Measurements from ENCODE around the gene SUPT3H.
"Not testable (repeated sequence)": the region's sequence is repeated elsewhere in the genome, so short reads cannot be mapped to it uniquely, and the experiment has no call there.

SUPT3H gene

GRCh38 chr6:44915111-44915510 lies 462.6 kb downstream of the SUPT3H start:
- Histone ChIP-seq H3K79me2 (ENCODE audit: control insufficient read depth, insufficient read depth, low read length, unreplicated experiment) (no peaks in the 10 kb centered on the region), H3K27ac (ENCODE audit: low read depth, low read length) (no peak overlapping the region), H3K36me3 (ENCODE audit: insufficient read depth, low read length) (no peaks in the 10 kb centered on the region), H2AFZ (ENCODE audit: low read length, unreplicated experiment) (no peak overlapping the region), H3K27me3 (ENCODE audit: insufficient read depth, low read length) (no peaks in the 10 kb centered on the region), H3K4me1 (ENCODE audit: control insufficient read depth, insufficient read depth, low read length, unreplicated experiment) (no peaks in the 10 kb centered on the region), H3K4me3 (ENCODE audit: low read depth, low read length) (no peak overlapping the region)

DNA sequence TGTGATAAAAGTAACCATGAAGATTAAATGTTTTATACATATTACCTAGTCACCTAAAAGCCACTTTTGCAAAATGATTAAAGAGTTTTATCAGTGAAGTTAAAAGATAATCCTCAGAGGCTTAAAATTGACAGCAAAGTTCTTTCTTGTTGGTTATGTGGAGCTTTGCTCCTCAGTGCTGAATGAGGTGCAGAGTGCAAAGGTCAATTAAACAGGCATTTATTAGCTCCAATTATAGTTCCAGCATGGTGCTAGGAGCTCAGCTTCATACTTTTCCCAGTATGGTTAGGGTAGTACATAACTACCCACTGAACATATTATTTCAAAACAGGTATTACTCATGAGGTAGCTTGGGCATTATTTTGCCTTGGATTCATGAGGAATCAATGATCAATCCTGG lies 463.6 kb downstream of the SUPT3H start:
- H3K27ac ChIP-seq (ENCODE audit: low read depth, low read length), result no peak overlapping the region
- H3K79me2 ChIP-seq (ENCODE audit: control insufficient read depth, insufficient read depth, low read length, unreplicated experiment), result no peaks in the 10 kb centered on the region
- no peaks in the 10 kb centered on the region for H3K36me3 ChIP-seq (ENCODE audit: insufficient read depth, low read length)
- no peaks in the 10 kb centered on the region for H3K27me3 ChIP-seq (ENCODE audit: insufficient read depth, low read length)
- H2AFZ ChIP-seq (ENCODE audit: low read length, unreplicated experiment), result no peak overlapping the region
- H3K4me3 ChIP-seq (ENCODE audit: low read depth, low read length), result no peak overlapping the region
- no peaks in the 10 kb centered on the region for H3K4me1 ChIP-seq (ENCODE audit: control insufficient read depth, insufficient read depth, low read length, unreplicated experiment)

DNA sequence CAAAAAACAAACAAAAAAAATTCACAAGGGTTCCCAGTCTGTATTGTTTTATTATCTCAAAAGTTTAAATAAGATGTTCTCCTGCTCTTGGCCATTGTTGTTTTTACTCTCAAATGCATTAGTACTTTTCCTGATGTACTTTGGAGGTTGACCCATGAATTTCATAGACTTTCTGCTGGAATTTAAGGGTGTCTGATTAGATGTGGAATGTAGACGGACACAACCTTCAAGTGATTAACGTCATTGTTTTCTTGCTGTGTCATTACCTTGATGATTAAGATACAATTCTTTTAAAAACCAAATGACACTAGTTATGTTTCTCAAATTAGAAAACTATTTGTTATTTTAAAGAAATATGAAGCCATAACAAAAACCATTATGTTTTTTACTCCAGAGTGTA lies 471.0 kb downstream of the SUPT3H start:
- Histone ChIP-seq H3K4me3 (ENCODE audit: low read depth, low read length) (no peak overlapping the region), H3K27me3 (ENCODE audit: insufficient read depth, low read length) (no peaks in the 10 kb centered on the region), H3K79me2 (ENCODE audit: control insufficient read depth, insufficient read depth, low read length, unreplicated experiment) (no peaks in the 10 kb centered on the region), H2AFZ (ENCODE audit: low read length, unreplicated experiment) (no peak overlapping the region), H3K4me1 (ENCODE audit: control insufficient read depth, insufficient read depth, low read length, unreplicated experiment) (no peaks in the 10 kb centered on the region), H3K36me3 (ENCODE audit: insufficient read depth, low read length) (no peaks in the 10 kb centered on the region), H3K27ac (ENCODE audit: low read depth, low read length) (no peak overlapping the region)

DNA sequence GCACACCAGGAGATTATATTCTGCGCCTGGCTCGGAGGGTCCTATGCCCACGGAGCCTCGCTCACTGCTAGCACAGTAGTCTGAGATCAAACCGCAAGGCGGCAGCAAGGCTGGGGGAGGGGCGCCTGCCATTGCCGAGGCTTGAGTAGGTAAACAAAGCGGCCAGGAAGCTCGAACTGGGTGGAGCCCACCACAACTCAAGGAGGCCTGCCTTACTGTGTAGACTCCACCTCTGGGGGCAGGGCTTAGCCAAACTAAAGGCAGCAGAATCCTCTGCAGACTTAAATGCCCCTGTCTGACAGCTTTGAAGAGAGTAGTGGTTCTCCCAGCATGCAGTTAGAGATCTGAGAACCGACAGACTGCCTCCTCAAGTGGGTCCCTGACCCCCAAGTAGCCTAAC lies 477.4 kb downstream of the SUPT3H start:
- not testable (repeated sequence) for H2AFZ ChIP-seq (ENCODE audit: low read length, unreplicated experiment); H3K79me2 ChIP-seq (ENCODE audit: control insufficient read depth, insufficient read depth, low read length, unreplicated experiment); H3K27ac ChIP-seq (ENCODE audit: low read depth, low read length); H3K4me3 ChIP-seq (ENCODE audit: low read depth, low read length); H3K4me1 ChIP-seq (ENCODE audit: control insufficient read depth, insufficient read depth, low read length, unreplicated experiment); H3K36me3 ChIP-seq (ENCODE audit: insufficient read depth, low read length); H3K27me3 ChIP-seq (ENCODE audit: insufficient read depth, low read length)

DNA sequence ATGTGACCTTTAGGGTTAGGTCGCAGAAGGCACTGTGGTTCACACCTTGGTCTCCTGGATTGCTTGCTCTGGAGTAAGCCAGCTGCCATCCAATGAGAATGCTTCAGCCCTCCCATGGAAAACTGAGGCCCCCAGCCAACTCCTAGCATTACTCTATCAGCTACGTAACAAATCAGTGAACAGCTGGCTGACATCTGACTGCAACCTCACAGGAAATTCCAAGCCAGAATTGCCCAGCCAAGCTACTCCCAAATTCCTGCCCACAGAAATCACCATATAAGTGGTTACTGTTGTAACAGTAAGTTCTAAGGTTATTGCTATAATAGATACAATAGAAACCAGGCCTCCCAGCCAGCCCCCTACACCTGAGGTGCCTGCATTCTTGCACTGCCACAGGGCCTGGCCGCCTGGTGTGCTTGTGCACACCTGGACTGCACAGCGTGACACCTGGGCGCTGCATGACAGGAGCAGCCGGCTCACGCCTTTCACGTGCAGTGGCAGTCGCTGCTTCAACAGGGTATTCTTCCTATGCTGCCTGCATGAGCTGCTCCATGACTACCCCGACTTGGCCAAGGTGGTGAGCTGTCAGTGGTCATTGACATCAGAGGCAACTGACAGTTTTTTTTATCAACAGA lies 479.3 kb downstream of the SUPT3H start:
- Histone ChIP-seq H3K4me1 (ENCODE audit: control insufficient read depth, insufficient read depth, low read length, unreplicated experiment) (no peaks in the 10 kb centered on the region), H3K79me2 (ENCODE audit: control insufficient read depth, insufficient read depth, low read length, unreplicated experiment) (no peaks in the 10 kb centered on the region), H3K27me3 (ENCODE audit: insufficient read depth, low read length) (no peaks in the 10 kb centered on the region), H2AFZ (ENCODE audit: low read length, unreplicated experiment) (no peak overlapping the region), H3K27ac (ENCODE audit: low read depth, low read length) (no peak overlapping the region), H3K4me3 (ENCODE audit: low read depth, low read length) (no peak overlapping the region), H3K36me3 (ENCODE audit: insufficient read depth, low read length) (no peaks in the 10 kb centered on the region)

DNA sequence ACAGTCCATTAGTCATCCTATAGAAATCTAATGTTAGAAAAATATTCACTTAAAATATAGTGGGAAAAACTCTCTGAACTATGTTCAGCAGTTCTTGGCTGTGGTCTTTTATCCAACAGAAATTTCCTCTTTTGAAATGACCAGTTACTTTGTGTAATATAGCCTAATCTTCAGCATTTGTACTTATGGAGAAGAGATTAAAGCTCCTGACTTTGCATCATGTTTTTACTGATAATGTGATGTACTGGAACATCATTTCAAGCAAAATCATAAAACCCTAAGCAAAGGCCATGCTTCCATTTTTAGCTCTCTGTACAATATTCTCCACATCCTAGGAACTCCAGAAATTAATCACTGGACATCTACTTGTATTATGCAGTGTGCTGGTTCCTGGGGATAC lies 480.4 kb downstream of the SUPT3H start:
- Histone ChIP-seq H3K4me3 (ENCODE audit: low read depth, low read length) (no peak overlapping the region), H3K36me3 (ENCODE audit: insufficient read depth, low read length) (no peaks in the 10 kb centered on the region), H3K79me2 (ENCODE audit: control insufficient read depth, insufficient read depth, low read length, unreplicated experiment) (no peaks in the 10 kb centered on the region)

DNA sequence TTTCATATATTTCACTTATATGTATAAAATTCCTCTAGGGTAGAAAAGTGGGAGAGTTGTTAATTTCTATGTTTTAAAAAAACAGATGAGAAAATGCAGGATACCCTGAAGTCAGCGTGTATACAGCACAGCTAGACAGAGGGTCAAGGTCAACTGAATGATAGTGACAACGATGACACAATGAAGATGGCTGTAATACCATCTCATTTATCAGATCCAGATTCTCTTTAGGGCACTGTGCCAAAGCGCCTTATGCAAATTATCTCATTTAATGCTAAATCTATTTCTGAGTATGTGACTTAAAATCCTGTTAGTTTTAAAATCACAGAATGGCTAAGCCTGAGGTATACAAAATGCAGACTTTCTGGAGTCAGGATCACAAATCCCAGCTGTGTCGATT lies 481.0 kb downstream of the SUPT3H start:
- Histone ChIP-seq H2AFZ (ENCODE audit: low read length, unreplicated experiment) (no peak overlapping the region), H3K27me3 (ENCODE audit: insufficient read depth, low read length) (no peaks in the 10 kb centered on the region), H3K4me1 (ENCODE audit: control insufficient read depth, insufficient read depth, low read length, unreplicated experiment) (no peaks in the 10 kb centered on the region), H3K79me2 (ENCODE audit: control insufficient read depth, insufficient read depth, low read length, unreplicated experiment) (no peaks in the 10 kb centered on the region), H3K27ac (ENCODE audit: low read depth, low read length) (no peak overlapping the region), H3K4me3 (ENCODE audit: low read depth, low read length) (no peak overlapping the region), H3K36me3 (ENCODE audit: insufficient read depth, low read length) (no peaks in the 10 kb centered on the region)

More for the DNA sequence above, 480.4 kb downstream of the SUPT3H start:
- no peak overlapping the region for H3K27ac ChIP-seq (ENCODE audit: low read depth, low read length)
- no peaks in the 10 kb centered on the region for H3K27me3 ChIP-seq (ENCODE audit: insufficient read depth, low read length)
- no peaks in the 10 kb centered on the region for H3K4me1 ChIP-seq (ENCODE audit: control insufficient read depth, insufficient read depth, low read length, unreplicated experiment)
- no peak overlapping the region for H2AFZ ChIP-seq (ENCODE audit: low read length, unreplicated experiment)

GRCh38 chr6:44892579-44892978 lies 485.2 kb downstream of the SUPT3H start:
- Histone ChIP-seq H2AFZ (ENCODE audit: low read length, unreplicated experiment) (no peak overlapping the region), H3K27me3 (ENCODE audit: insufficient read depth, low read length) (no peaks in the 10 kb centered on the region), H3K4me3 (ENCODE audit: low read depth, low read length) (no peak overlapping the region), H3K27ac (ENCODE audit: low read depth, low read length) (no peak overlapping the region), H3K79me2 (ENCODE audit: control insufficient read depth, insufficient read depth, low read length, unreplicated experiment) (no peaks in the 10 kb centered on the region), H3K36me3 (ENCODE audit: insufficient read depth, low read length) (no peaks in the 10 kb centered on the region), H3K4me1 (ENCODE audit: control insufficient read depth, insufficient read depth, low read length, unreplicated experiment) (no peaks in the 10 kb centered on the region)

GRCh38 chr6:44879071-44879470 lies 498.7 kb downstream of the SUPT3H start:
- not testable (repeated sequence) for H3K4me1 ChIP-seq (ENCODE audit: control insufficient read depth, insufficient read depth, low read length, unreplicated experiment); H3K4me3 ChIP-seq (ENCODE audit: low read depth, low read length); H3K36me3 ChIP-seq (ENCODE audit: insufficient read depth, low read length); H2AFZ ChIP-seq (ENCODE audit: low read length, unreplicated experiment); H3K79me2 ChIP-seq (ENCODE audit: control insufficient read depth, insufficient read depth, low read length, unreplicated experiment); H3K27me3 ChIP-seq (ENCODE audit: insufficient read depth, low read length); H3K27ac ChIP-seq (ENCODE audit: low read depth, low read length)

- not testable (repeated sequence) for H3K4me3 ChIP-seq (ENCODE audit: low read depth, low read length); H3K79me2 ChIP-seq (ENCODE audit: control insufficient read depth, insufficient read depth, low read length, unreplicated experiment); H3K27me3 ChIP-seq (ENCODE audit: insufficient read depth, low read length)
Measured at GRCh38 chr6:44876638-44877037, 501.1 kb downstream of the SUPT3H start.

DNA sequence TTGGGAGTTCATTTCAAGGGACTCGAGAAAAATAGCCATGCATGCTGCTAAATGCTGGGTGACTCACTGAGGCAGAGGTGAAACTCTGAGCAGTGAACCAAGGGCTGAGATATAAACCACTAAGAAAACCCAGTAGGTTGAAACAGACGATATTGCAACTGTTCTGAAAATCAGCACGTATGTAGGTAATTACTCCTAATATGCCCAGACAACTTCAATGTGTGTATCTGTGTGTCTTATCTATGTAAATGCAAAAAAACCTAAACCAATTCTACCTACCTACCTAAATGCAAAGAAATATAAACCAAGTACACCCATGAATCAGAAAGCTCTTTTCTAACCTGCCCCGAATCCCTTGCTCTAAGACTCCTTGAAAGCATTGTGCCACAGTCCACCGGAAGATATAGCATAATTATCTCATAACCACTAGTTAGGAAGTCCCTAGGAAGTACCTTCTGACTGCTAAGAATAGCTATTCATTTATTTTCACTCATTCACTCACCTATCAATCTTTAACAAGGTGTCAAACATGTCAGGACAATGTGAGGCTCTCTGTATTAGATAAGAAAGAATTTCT lies 508.3 kb downstream of the SUPT3H start:
- H3K36me3 ChIP-seq (ENCODE audit: insufficient read depth, low read length), result no peaks in the 10 kb centered on the region
- H3K4me3 ChIP-seq (ENCODE audit: low read depth, low read length), result no peak overlapping the region
- H2AFZ ChIP-seq (ENCODE audit: low read length, unreplicated experiment), result no peak overlapping the region
- no peaks in the 10 kb centered on the region for H3K27me3 ChIP-seq (ENCODE audit: insufficient read depth, low read length)
- no peak overlapping the region for H3K27ac ChIP-seq (ENCODE audit: low read depth, low read length)
- no peaks in the 10 kb centered on the region for H3K79me2 ChIP-seq (ENCODE audit: control insufficient read depth, insufficient read depth, low read length, unreplicated experiment)
- H3K4me1 ChIP-seq (ENCODE audit: control insufficient read depth, insufficient read depth, low read length, unreplicated experiment), result no peaks in the 10 kb centered on the region

More at GRCh38 chr6:44876638-44877037, 501.1 kb downstream of the SUPT3H start:
- H3K27ac ChIP-seq (ENCODE audit: low read depth, low read length); H3K36me3 ChIP-seq (ENCODE audit: insufficient read depth, low read length); H2AFZ ChIP-seq (ENCODE audit: low read length, unreplicated experiment); H3K4me1 ChIP-seq (ENCODE audit: control insufficient read depth, insufficient read depth, low read length, unreplicated experiment): not testable (repeated sequence)

All from ACC112 (cell line).